Right cardiac atrium (tissue), 5 donors: ENCODE results near the gene PHRF1. TPM values are rescaled to one million over a fixed set of nuclear protein-coding genes. Genes with fewer than 3 reads are reported as not detected.

ENCODE experiments used
- ATAC-seq, 2 donors: fragments of 200-7000 bp; cut with Tn5 transposase; one replicate each; pipeline versions ENCODE4 v1.8.0 to v1.9.1; 2020; ENCODE audit warnings: moderate library complexity in 2 of 2, mild to moderate bottlenecking in 1 of 2
- DNase-seq, 3 donors: peaks; one replicate each; pipeline ENCODE4 v3.0.0-alpha.2; 2020
- H3K27ac ChIP-seq: one replicate; pipeline ENCODE4 v1.5.1; 2013; ENCODE audit warnings: mild to moderate bottlenecking, low read length, control low read depth, moderate library complexity
- H3K27me3 ChIP-seq: one replicate; pipeline ENCODE4 v1.6.1; 2013; ENCODE audit not compliant: control insufficient read depth, insufficient read depth
- H3K4me1 ChIP-seq: one replicate; pipeline ENCODE4 v1.6.1; 2013; ENCODE audit warnings: low read length; ENCODE audit not compliant: control insufficient read depth, insufficient read depth
- H3K4me3 ChIP-seq: one replicate; pipeline ENCODE4 v1.5.1; 2013; ENCODE audit warnings: low read length, control low read depth
- H3K9me3 ChIP-seq: one replicate; pipeline ENCODE4 v1.6.1; 2013; ENCODE audit warnings: low read length; ENCODE audit not compliant: control insufficient read depth
- WGBS: extraction: QIAGEN DNeasy Blood & Tissue Kit; methylation state at CpG from one replicate; pipeline ENCODE4 v1.1.7; 2013; 5-methylcytosine and 5-hydroxymethylcytosine counted together
- intact Hi-C, 4 donors: fragments of 100-400 bp; cut with DNase I; formaldehyde crosslinking; loops; one replicate each; pipeline versions ENCODE4 v1.11.0 to v1.14.0; 2022 to 2023
- polyA plus RNA-seq: library from polyadenylated mRNA; stranded (reverse); fragments of 200-250 nt; gene quantifications from one replicate; pipeline ENCODE4 v1.2.3, GENCODE V29; 2013
- total RNA-seq, 4 donors: library from RNA; stranded (reverse); fragmentation: NEBNext Ultra II Directional; extraction: Animal tissue kit (Norgen Biotek cat#: 25700); gene quantifications; one replicate each; pipeline ENCODE4 v1.2.1, GENCODE V29; 2021
- donor health status: healthy with polysubstance abuse.
- donor health status: DM: no; HTN: yes; CAD: no.
- donor health status: DM: no; HTN: no; CAD: no.
- donor health status: DM: no; HTN: yes; CAD: no; lungs with severe emphysema.
- donor health status: DM: yes; HTN: yes; CAD: no.

The PHRF1 gene
- total and polyA plus RNA-seq, 5 donors = 17.0 to 20.8 (median 19.9) TPM

- DNase-seq (peak in 1 of 3 donors; percentile 45), ATAC-seq (no peak)
- WGBS = 96% methylated on average over 22 of the region's 22 CpGs
- H3K4me3 ChIP-seq = no peak overlapping the region
- no peaks in the 10 kb centered on the region for H3K4me1 ChIP-seq
- no peaks in the 10 kb centered on the region for H3K9me3 ChIP-seq
- H3K27me3 ChIP-seq = no peaks in the 10 kb centered on the region
- H3K27ac ChIP-seq = no peak overlapping the region
- intact Hi-C loops = no loop called here
Measured at GRCh38 chr11:592501-592900, 16.2 kb downstream of the PHRF1 start.

GRCh38 chr11:592918-593317 lies 16.6 kb downstream of the PHRF1 start:
- Histone ChIP-seq H3K27me3 (no peaks in the 10 kb centered on the region), H3K27ac (no peak overlapping the region), H3K4me1 (no peaks in the 10 kb centered on the region), H3K9me3 (no peaks in the 10 kb centered on the region), H3K4me3 (no peak overlapping the region)
- intact Hi-C loops = no loop called here
- DNase-seq (peak in 1 of 3 donors; percentile 39), ATAC-seq (no peak)
- 89% methylated on average over 10 of the region's 10 CpGs for WGBS

- no peaks in the 10 kb centered on the region for H3K27me3 ChIP-seq
- peak in 1 of 3 donors; percentile 36 for DNase-seq
- H3K4me1 ChIP-seq = no peaks in the 10 kb centered on the region
- no peak overlapping the region for H3K4me3 ChIP-seq
- no peak for ATAC-seq
- WGBS = 93% methylated on average over 21 of the region's 21 CpGs
- no peaks in the 10 kb centered on the region for H3K9me3 ChIP-seq
- intact Hi-C loops = no loop called here
- H3K27ac ChIP-seq = no peak overlapping the region
Measured at GRCh38 chr11:593347-593746, 17.1 kb downstream of the PHRF1 start.

GRCh38 chr11:595400-595799 lies 19.1 kb downstream of the PHRF1 start:
- intact Hi-C loops = no loop called here
- 91% methylated on average over 10 of the region's 10 CpGs for WGBS

GRCh38 chr11:596374-596773 lies 20.1 kb downstream of the PHRF1 start:
- intact Hi-C loops = no loop called here
- DNase-seq (peak in 1 of 3 donors; percentile 21), ATAC-seq (no peak)
- WGBS = 87% methylated on average over 10 of the region's 10 CpGs
- H3K27ac ChIP-seq = no peak overlapping the region
- H3K4me3 ChIP-seq = no peak overlapping the region
- H3K4me1 ChIP-seq = no peaks in the 10 kb centered on the region
- no peaks in the 10 kb centered on the region for H3K27me3 ChIP-seq
- no peaks in the 10 kb centered on the region for H3K9me3 ChIP-seq

More at GRCh38 chr11:595400-595799, 19.1 kb downstream of the PHRF1 start:
- no peaks in the 10 kb centered on the region for H3K9me3 ChIP-seq
- ATAC-seq (peak in 1 of 2 donors; percentile 4), DNase-seq (peak in 1 of 3 donors; percentile 32)
- no peak overlapping the region for H3K4me3 ChIP-seq
- H3K27ac ChIP-seq = no peak overlapping the region
- H3K4me1 ChIP-seq = no peaks in the 10 kb centered on the region
- no peaks in the 10 kb centered on the region for H3K27me3 ChIP-seq

GRCh38 chr11:597166-597725 lies 21.0 kb downstream of the PHRF1 start:
- DNase-seq = peak in 2 of 3 donors; percentile 35 to 63
- 89% methylated on average over 29 of the region's 29 CpGs for WGBS
- Histone ChIP-seq H3K4me1 (no peaks in the 10 kb centered on the region), H3K27ac (no peak overlapping the region), H3K27me3 (no peaks in the 10 kb centered on the region), H3K4me3 (no peak overlapping the region), H3K9me3 (no peaks in the 10 kb centered on the region)
- ATAC-seq = peak; percentile 9 to 13
- intact Hi-C loops = no loop called here

GRCh38 chr11:598005-598680 lies 21.9 kb downstream of the PHRF1 start:
- WGBS = 92% methylated on average over 30 of the region's 30 CpGs
- ATAC-seq = peak; percentile 9
- Histone ChIP-seq H3K4me1 (no peaks in the 10 kb centered on the region), H3K27ac (no peak overlapping the region), H3K27me3 (no peaks in the 10 kb centered on the region), H3K4me3 (no peak overlapping the region), H3K9me3 (no peaks in the 10 kb centered on the region)
- intact Hi-C loops = no loop called here
- DNase-seq = peak in 1 of 3 donors; percentile 43

GRCh38 chr11:601573-602245 lies 25.4 kb downstream of the PHRF1 start:
- no peaks in the 10 kb centered on the region for H3K27me3 ChIP-seq
- no peak overlapping the region for H3K4me3 ChIP-seq
- no peak for ATAC-seq
- H3K9me3 ChIP-seq = no peaks in the 10 kb centered on the region
- DNase-seq = no peak
- peaks cover 2% of the 10 kb centered on the region for H3K4me1 ChIP-seq
- intact Hi-C loops = no loop called here
- WGBS = 94% methylated on average over 23 of the region's 23 CpGs
- H3K27ac ChIP-seq = no peak overlapping the region

- Histone ChIP-seq H3K27me3 (no peaks in the 10 kb centered on the region), H3K9me3 (no peaks in the 10 kb centered on the region), H3K27ac (no peak overlapping the region), H3K4me3 (no peak overlapping the region), H3K4me1 (peaks cover 2% of the 10 kb centered on the region)
- DNase-seq (no peak), ATAC-seq (no peak)
- intact Hi-C loops = no loop called here
- WGBS = 91% methylated on average over 13 of the region's 13 CpGs
Measured at GRCh38 chr11:603154-603553, 26.9 kb downstream of the PHRF1 start.

- H3K27ac ChIP-seq = peak overlapping the region; percentile 1
- ATAC-seq = no peak
Measured at GRCh38 chr11:605286-606129, 29.2 kb downstream of the PHRF1 start.

More at GRCh38 chr11:605286-606129, 29.2 kb downstream of the PHRF1 start:
- 93% methylated on average over 33 of the region's 33 CpGs for WGBS
- intact Hi-C loops = no loop called here
- Histone ChIP-seq H3K9me3 (no peaks in the 10 kb centered on the region), H3K4me1 (peaks cover 2% of the 10 kb centered on the region), H3K27me3 (no peaks in the 10 kb centered on the region), H3K4me3 (no peak overlapping the region)
- peak in 2 of 3 donors; percentile 46 to 55 for DNase-seq
